22Rv1 (cell line): Measurements from ENCODE around the gene STMND1.

Experiments used
- ZFX ChIP-seq: fragments of 450-650 bp; IDR thresholded peaks from 2 replicates; pipeline ENCODE4 v1.6.1; 2017; ENCODE audit warnings: antibody characterized with exemption, borderline replicate concordance
- TF ChIP-seq, protein P1 (sequence below): fragments of 450-650 bp; IDR thresholded peaks from 2 replicates; pipeline ENCODE4 v1.5.1; 2017; ENCODE audit warnings: mild to moderate bottlenecking

GRCh38 chr6:17132967-17133366, 31.1 kb downstream of the STMND1 start:
- TF ChIP-seq, protein P1, sequence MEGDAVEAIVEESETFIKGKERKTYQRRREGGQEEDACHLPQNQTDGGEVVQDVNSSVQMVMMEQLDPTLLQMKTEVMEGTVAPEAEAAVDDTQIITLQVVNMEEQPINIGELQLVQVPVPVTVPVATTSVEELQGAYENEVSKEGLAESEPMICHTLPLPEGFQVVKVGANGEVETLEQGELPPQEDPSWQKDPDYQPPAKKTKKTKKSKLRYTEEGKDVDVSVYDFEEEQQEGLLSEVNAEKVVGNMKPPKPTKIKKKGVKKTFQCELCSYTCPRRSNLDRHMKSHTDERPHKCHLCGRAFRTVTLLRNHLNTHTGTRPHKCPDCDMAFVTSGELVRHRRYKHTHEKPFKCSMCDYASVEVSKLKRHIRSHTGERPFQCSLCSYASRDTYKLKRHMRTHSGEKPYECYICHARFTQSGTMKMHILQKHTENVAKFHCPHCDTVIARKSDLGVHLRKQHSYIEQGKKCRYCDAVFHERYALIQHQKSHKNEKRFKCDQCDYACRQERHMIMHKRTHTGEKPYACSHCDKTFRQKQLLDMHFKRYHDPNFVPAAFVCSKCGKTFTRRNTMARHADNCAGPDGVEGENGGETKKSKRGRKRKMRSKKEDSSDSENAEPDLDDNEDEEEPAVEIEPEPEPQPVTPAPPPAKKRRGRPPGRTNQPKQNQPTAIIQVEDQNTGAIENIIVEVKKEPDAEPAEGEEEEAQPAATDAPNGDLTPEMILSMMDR: no peak
- no peak for TF ChIP-seq ZFX
